ENCODE results near the gene KCNMA1.

Gene KCNMA1

DNA sequence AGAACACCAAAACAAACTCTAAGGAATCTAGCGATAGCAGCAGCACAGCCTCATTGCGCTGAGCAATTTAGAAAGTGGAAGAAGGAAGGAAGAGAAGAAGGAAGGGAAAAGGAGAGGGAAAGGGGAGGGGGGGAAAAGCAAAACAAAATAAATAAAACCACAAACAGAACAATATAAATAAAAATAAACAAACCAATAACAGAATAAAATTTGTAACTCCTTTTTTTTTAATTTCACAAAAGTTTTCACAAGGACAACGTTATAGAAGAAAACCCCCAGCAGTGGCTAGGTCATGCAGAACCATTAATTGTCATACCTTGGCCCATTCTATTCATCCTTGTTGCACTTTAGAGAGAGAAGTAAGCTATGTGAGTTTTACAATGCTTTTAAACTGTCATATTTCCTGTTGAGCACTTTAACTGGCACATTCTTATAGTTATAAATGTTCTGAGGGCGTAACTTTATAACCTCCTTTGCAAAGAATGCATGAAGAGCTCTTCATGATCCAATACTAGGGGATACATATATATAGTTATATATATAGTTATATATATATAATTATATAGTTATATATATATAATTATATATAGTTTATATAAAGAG lies 752.8 kb downstream of the KCNMA1 start:
- in situ Hi-C loops (cut with HindIII; ENCODE audit: low sequenced_read_pairs): no loop called here
- TF ChIP-seq, protein P1, sequence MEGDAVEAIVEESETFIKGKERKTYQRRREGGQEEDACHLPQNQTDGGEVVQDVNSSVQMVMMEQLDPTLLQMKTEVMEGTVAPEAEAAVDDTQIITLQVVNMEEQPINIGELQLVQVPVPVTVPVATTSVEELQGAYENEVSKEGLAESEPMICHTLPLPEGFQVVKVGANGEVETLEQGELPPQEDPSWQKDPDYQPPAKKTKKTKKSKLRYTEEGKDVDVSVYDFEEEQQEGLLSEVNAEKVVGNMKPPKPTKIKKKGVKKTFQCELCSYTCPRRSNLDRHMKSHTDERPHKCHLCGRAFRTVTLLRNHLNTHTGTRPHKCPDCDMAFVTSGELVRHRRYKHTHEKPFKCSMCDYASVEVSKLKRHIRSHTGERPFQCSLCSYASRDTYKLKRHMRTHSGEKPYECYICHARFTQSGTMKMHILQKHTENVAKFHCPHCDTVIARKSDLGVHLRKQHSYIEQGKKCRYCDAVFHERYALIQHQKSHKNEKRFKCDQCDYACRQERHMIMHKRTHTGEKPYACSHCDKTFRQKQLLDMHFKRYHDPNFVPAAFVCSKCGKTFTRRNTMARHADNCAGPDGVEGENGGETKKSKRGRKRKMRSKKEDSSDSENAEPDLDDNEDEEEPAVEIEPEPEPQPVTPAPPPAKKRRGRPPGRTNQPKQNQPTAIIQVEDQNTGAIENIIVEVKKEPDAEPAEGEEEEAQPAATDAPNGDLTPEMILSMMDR (IDR thresholded peaks at IDR 0.05; ENCODE audit: low read depth, low read length): no peak
- H3K4me3 ChIP-seq (ENCODE audit: low read depth, low read length): no peak overlapping the region
- no peak for DNase-seq (ENCODE audit: low read depth, low spot score)

DNA sequence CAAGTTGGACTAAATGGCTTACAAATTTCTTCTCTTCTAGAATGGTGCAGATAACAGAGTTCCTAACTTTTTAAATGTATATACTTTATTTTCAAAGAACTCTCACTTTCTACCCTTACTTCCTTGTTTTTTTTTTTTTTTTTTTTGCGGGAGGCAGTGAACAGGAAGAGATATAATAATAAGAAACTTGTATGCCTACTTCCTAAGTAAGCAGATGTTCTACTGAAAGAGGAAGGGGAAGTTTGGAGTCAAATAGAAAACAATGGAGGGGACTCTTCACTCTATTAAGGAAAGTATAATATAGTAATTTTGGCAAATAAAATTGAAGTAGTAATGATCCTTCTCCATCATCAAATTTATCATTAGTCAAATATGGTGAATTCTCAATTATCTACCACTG lies 754.0 kb downstream of the KCNMA1 start:
- no peak overlapping the region for H3K4me3 ChIP-seq (ENCODE audit: low read depth, low read length)
- in situ Hi-C loops (cut with HindIII; ENCODE audit: low sequenced_read_pairs): no loop called here
- TF ChIP-seq, protein P1 (IDR thresholded peaks at IDR 0.05; ENCODE audit: low read depth, low read length): no peak
- DNase-seq (ENCODE audit: low read depth, low spot score): no peak

DNA sequence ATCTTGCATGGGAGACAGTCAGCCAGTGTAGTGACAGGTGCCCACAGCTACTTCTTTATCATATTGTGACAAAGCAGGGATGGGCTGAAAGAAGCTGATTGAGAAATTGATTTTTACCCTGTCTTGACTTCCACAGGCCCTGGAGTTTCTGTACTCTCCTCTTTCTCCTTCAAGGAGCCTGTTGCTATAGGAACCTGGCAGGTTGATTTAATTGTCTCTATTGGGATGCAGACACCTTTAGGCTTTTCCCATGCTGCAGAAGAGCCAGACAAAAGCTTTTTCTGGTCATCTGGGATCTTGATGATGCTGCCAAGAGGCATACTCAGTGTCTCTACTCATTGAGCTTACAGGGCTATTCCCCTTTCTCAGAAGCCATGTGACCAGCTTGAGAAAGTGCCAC lies 754.8 kb downstream of the KCNMA1 start:
- TF ChIP-seq, protein P1 (IDR thresholded peaks at IDR 0.05; ENCODE audit: low read depth, low read length): no peak
- no peak overlapping the region for H3K4me3 ChIP-seq (ENCODE audit: low read depth, low read length)
- no peak for DNase-seq (ENCODE audit: low read depth, low spot score)
- in situ Hi-C loops (cut with HindIII; ENCODE audit: low sequenced_read_pairs): no loop called here

DNA sequence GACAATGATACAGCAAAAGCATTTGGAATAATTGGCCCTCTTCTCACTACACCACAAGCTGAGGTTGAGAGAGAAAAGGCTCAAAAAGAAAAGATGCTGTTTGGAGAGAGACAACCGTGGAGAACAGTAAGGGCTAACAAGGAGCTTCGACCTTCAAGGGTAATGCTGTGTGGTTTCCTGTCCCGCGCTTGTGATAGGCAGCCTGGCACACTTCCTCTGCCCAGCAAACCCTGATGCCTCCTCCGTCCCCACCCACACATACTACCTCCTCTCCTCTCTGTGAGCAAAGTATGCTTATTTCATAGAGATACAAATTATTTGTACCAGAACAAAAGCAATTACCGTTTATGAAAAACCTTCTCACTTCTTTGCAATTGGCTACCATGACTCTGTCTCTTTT lies 755.4 kb downstream of the KCNMA1 start:
- no peak overlapping the region for H3K4me3 ChIP-seq (ENCODE audit: low read depth, low read length)
- TF ChIP-seq, protein P1 (IDR thresholded peaks at IDR 0.05; ENCODE audit: low read depth, low read length): no peak
- in situ Hi-C loops (cut with HindIII; ENCODE audit: low sequenced_read_pairs): no loop called here
- no peak for DNase-seq (ENCODE audit: low read depth, low spot score)

DNA sequence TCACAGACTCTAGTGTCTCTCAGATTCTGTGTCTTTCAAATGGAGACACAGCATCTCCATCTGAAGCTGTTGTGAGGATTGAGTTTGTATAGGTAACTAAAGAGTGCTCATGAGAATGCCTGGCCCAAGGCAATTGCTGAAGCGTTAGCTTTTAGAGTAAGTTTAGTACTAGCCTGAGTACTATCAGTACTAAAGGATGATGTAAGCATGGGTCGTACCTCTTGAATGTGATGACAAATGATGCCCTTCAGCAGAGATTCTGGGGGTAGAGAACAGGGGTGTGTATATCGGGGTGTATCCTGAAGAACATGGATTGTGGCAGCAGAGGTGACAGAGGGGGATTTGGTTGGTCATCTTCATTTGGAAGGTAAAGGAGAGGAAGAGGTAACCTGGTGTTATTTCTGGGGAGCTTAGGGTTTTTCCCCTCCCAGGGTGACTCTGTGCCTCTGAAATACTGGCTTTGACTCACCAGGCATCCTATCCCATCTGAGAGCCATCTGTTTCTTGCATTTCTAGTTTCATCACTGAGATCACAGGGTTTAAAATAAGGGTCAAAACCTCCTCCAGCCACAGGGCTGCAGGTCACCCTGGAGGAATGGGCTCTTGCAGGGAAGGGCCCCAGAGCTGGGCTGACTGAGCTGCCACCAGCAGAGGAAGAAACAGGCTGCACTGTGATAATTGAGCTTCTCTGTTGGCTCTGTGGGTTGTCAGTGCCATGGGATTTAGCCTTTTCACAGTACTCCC lies 756.0 kb downstream of the KCNMA1 start:
- H3K4me3 ChIP-seq (ENCODE audit: low read depth, low read length): no peak overlapping the region
- peak; percentile 2 for DNase-seq (ENCODE audit: low read depth, low spot score)
- TF ChIP-seq, protein P1 (IDR thresholded peaks at IDR 0.05; ENCODE audit: low read depth, low read length): no peak

DNA sequence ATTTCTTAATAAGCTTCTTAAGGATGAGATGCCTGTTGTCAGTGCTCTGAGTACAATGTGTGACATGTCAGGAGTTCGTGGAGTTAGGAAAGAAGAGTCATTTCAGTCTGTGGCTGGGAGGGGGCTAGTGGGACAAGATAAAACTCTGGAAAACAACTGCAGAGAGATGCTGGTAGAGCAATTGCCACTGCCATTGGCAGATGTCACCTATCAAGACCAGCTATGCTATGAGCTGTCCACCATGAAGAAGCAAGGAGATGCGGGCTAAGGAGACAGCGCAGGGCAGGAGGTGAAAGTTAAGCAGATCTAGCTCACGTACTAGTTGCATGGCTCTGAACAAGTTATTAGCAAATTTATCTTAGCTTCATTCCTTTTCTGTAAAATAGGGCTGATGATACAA lies 756.7 kb downstream of the KCNMA1 start:
- TF ChIP-seq, protein P1 (IDR thresholded peaks at IDR 0.05; ENCODE audit: low read depth, low read length): no peak
- H3K4me3 ChIP-seq (ENCODE audit: low read depth, low read length): no peak overlapping the region
- no peak for DNase-seq (ENCODE audit: low read depth, low spot score)
- in situ Hi-C loops (cut with HindIII; ENCODE audit: low sequenced_read_pairs): no loop called here

More for the DNA sequence above, 756.0 kb downstream of the KCNMA1 start:
- in situ Hi-C loops (cut with HindIII; ENCODE audit: low sequenced_read_pairs): no loop called here
